NCI-H1105 (cell line): ENCODE results near the gene MED20.
"Not testable (repeated sequence)": the region's sequence is repeated elsewhere in the genome, so short reads cannot be mapped to it uniquely, and the experiment has no call there.

ENCODE experiments used
- DNase-seq: peaks from one replicate; lab custom pipeline; 2025; lab: John Stamatoyannopoulos, UW

MED20 gene

GRCh38 chr6:41920921-41921711 lies at the start of gene MED20, which contains the start of gene BYSL:
Gene MED20 (minus strand): TSS chr6:41921139. CDS start chr6:41921018, 121 bp downstream.
Gene BYSL (plus strand): TSS chr6:41921499. CDS start chr6:41921563, 64 bp downstream.
- peak; percentile 93 for DNase-seq

GRCh38 chr6:41970436-41970846 lies 49.5 kb upstream of the MED20 start:
- no peak for DNase-seq

GRCh38 chr6:41967312-41968287 lies 46.7 kb upstream of the MED20 start:
- no peak for DNase-seq

- DNase-seq, result no peak
These were observed 46.0 kb upstream of the MED20 start for GRCh38 chr6:41966961-41967311.

- DNase-seq, result no peak
These were observed 45.4 kb upstream of the MED20 start for GRCh38 chr6:41966214-41966920.

GRCh38 chr6:41965429-41966213 lies 44.7 kb upstream of the MED20 start:
- DNase-seq, result no peak

- DNase-seq, result no peak
These were observed 43.4 kb upstream of the MED20 start for GRCh38 chr6:41964201-41964887.

GRCh38 chr6:41963371-41963770 lies 42.4 kb upstream of the MED20 start:
- DNase-seq, result no peak

GRCh38 chr6:41960028-41960427 lies 39.1 kb upstream of the MED20 start:
- no peak for DNase-seq

GRCh38 chr6:41958022-41958856 lies 37.3 kb upstream of the MED20 start:
- no peak for DNase-seq

- DNase-seq, result no peak
These were observed 36.2 kb upstream of the MED20 start for GRCh38 chr6:41957117-41957516.

- DNase-seq, result no peak
These were observed 34.5 kb upstream of the MED20 start for GRCh38 chr6:41955412-41955811.

- no peak for DNase-seq
These were observed 33.7 kb upstream of the MED20 start for GRCh38 chr6:41954668-41955067.

GRCh38 chr6:41947581-41948220 lies 26.8 kb upstream of the MED20 start:
- DNase-seq, result no peak

GRCh38 chr6:41943456-41943855 lies 22.5 kb upstream of the MED20 start:
- no peak for DNase-seq

GRCh38 chr6:41942882-41943281 lies 21.9 kb upstream of the MED20 start:
- DNase-seq, result not testable (repeated sequence)

GRCh38 chr6:41942067-41942851 lies 21.3 kb upstream of the MED20 start:
- no peak for DNase-seq

GRCh38 chr6:41941280-41942066 lies 20.5 kb upstream of the MED20 start, which contains the start of gene CCND3:
Gene CCND3 (minus strand): TSS chr6:41941808. CDS start chr6:41941649, 159 bp downstream.
- peak; percentile 92 for DNase-seq
